OCI-LY7 (cell line): Measurements from ENCODE around the gene TXNDC11. TPM values are rescaled to one million over a fixed set of nuclear protein-coding genes. Genes with fewer than 3 reads are reported as not detected.

Experiments
- BruUV-seq: library from RNA; stranded (reverse); fragments of 400-500 nt; replicated peaks from 2 replicates; lab custom pipeline; 2021; lab: Mats Ljungman, UMichigan
- CTCF ChIA-PET: fragments of 300-600 bp; sonication (Branson Sonifier 250); formaldehyde crosslinking; loops from one replicate; lab custom pipeline; 2022; ENCODE audit warnings: antibody characterized with exemption; ENCODE audit not compliant: unreplicated experiment; lab: Charles Lee
- POLR2A ChIA-PET: fragments of 300-600 bp; sonication (Branson Sonifier 250); formaldehyde crosslinking; loops from one replicate; lab custom pipeline; 2022; ENCODE audit warnings: antibody characterized with exemption; lab: Charles Lee
- DNase-seq: peaks from one replicate; pipeline ENCODE4 v3.0.0-alpha.2; 2015; ENCODE audit warnings: low spot score
- H2AFZ ChIP-seq: fragments of 200-600 bp; sonication (generic), shearing (Covaris generic); 2 replicates; pipeline ENCODE4 v1.6.1; 2014; ENCODE audit warnings: mild to moderate bottlenecking, antibody characterized with exemption, low read length, moderate library complexity
- H3K27ac ChIP-seq: fragments of 200-600 bp; sonication (generic); 2 replicates; pipeline ENCODE4 v1.5.1; 2014; ENCODE audit warnings: mixed run types, low read depth, mild to moderate bottlenecking, moderate library complexity, low read length, inconsistent platforms; ENCODE audit not compliant: poor library complexity, severe bottlenecking
- H3K36me3 ChIP-seq: fragments of 200-600 bp; sonication (generic); 2 replicates; pipeline ENCODE4 v1.6.1; 2014; ENCODE audit warnings: mild to moderate bottlenecking, antibody characterized with exemption, low read length, moderate library complexity, mixed read lengths; ENCODE audit not compliant: insufficient read depth
- H3K4me1 ChIP-seq: fragments of 200-600 bp; sonication (generic); 2 replicates; pipeline ENCODE4 v1.5.1; 2014; ENCODE audit warnings: mild to moderate bottlenecking, low read length; ENCODE audit not compliant: insufficient read depth, poor library complexity, severe bottlenecking
- H3K4me2 ChIP-seq: fragments of 200-600 bp; sonication (generic); 2 replicates; pipeline ENCODE4 v1.6.1; 2014; ENCODE audit warnings: mild to moderate bottlenecking, low read length
- H3K4me3 ChIP-seq: fragments of 200-600 bp; sonication (generic); 2 replicates; pipeline ENCODE4 v1.5.1; 2014; ENCODE audit warnings: mild to moderate bottlenecking, low read depth, low read length; ENCODE audit not compliant: poor library complexity, severe bottlenecking
- H3K79me2 ChIP-seq: fragments of 200-600 bp; sonication (generic); 2 replicates; pipeline ENCODE4 v1.6.1; 2016; ENCODE audit warnings: low read depth, mild to moderate bottlenecking, low read length, moderate library complexity, mixed read lengths; ENCODE audit not compliant: insufficient read depth
- H3K9me2 ChIP-seq: fragments of 200-600 bp; sonication (generic); 2 replicates; pipeline ENCODE4 v1.6.1; 2016; ENCODE audit warnings: mild to moderate bottlenecking, low read length, mixed read lengths; ENCODE audit not compliant: insufficient read depth
- H3K9me3 ChIP-seq: fragments of 200-600 bp; sonication (generic); 2 replicates; pipeline ENCODE4 v1.6.1; 2014; ENCODE audit warnings: mild to moderate bottlenecking, mixed run types, low read length, mixed read lengths
- H4K20me1 ChIP-seq: fragments of 200-600 bp; sonication (generic); 2 replicates; pipeline ENCODE4 v1.6.1; 2014; ENCODE audit warnings: mild to moderate bottlenecking, antibody characterized with exemption, low read length, moderate library complexity, mixed read lengths; ENCODE audit not compliant: insufficient read depth
- EZH2phosphoT487 ChIP-seq: fragments of 200-600 bp; sonication (generic); IDR thresholded peaks from 2 replicates; pipeline ENCODE4 v1.6.1; 2018; ENCODE audit warnings: low read depth, borderline replicate concordance, mild to moderate bottlenecking, mixed run types, antibody characterized with exemption, low read length, moderate library complexity, mixed read lengths
- intact Hi-C: fragments of 100-400 bp; cut with micrococcal nuclease; formaldehyde crosslinking; loops from one replicate; pipeline ENCODE4 v1.10.0; 2022; ENCODE audit not compliant: unreplicated experiment
- total RNA-seq, 2 experiments: library from RNA; depleted of rRNA in 1 of 2; stranded (reverse); fragments of >200 nt in 1 of 2; shearing (Covaris generic) in 1 of 2; gene quantifications; 2 replicates each; pipeline ENCODE4 v1.2.3, GENCODE V29; 2014 to 2022
- TF ChIP-seq, protein P1 (sequence below): fragments of 200-600 bp; sonication (generic); conservative IDR thresholded peaks from 2 replicates; pipeline ENCODE4 v1.5.1; 2014; ENCODE audit warnings: mild to moderate bottlenecking, antibody characterized with exemption, low read length, moderate library complexity, mixed read lengths

Gene TXNDC11
- total RNA-seq, 2 experiments from 2014 or later: 88.6 to 96.0 TPM

GRCh38 chr16:11757671-11758545, 15.3 kb upstream of the TXNDC11 start:
- DNase-seq: no peak
- no peak overlapping the region for H3K27ac ChIP-seq
- no peak for TF ChIP-seq EZH2phosphoT487
- TF ChIP-seq, protein P1, sequence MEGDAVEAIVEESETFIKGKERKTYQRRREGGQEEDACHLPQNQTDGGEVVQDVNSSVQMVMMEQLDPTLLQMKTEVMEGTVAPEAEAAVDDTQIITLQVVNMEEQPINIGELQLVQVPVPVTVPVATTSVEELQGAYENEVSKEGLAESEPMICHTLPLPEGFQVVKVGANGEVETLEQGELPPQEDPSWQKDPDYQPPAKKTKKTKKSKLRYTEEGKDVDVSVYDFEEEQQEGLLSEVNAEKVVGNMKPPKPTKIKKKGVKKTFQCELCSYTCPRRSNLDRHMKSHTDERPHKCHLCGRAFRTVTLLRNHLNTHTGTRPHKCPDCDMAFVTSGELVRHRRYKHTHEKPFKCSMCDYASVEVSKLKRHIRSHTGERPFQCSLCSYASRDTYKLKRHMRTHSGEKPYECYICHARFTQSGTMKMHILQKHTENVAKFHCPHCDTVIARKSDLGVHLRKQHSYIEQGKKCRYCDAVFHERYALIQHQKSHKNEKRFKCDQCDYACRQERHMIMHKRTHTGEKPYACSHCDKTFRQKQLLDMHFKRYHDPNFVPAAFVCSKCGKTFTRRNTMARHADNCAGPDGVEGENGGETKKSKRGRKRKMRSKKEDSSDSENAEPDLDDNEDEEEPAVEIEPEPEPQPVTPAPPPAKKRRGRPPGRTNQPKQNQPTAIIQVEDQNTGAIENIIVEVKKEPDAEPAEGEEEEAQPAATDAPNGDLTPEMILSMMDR: no peak
- POLR2A ChIA-PET: no interaction called here
- no peak overlapping the region for H3K4me3 ChIP-seq
- H3K9me2 ChIP-seq: no peaks in the 10 kb centered on the region
- no peaks in the 10 kb centered on the region for H4K20me1 ChIP-seq
- H3K9me3 ChIP-seq: no peaks in the 10 kb centered on the region
- H3K79me2 ChIP-seq: no peaks in the 10 kb centered on the region
- no peak overlapping the region for H2AFZ ChIP-seq
- BruUV-seq: no TSS peak
- H3K4me2 ChIP-seq: no peak overlapping the region
- peaks cover 4% of the 10 kb centered on the region for H3K4me1 ChIP-seq
- peaks cover 90% of the 10 kb centered on the region for H3K36me3 ChIP-seq
- CTCF ChIA-PET: no interaction called here
- intact Hi-C loops: no loop called here

- Histone ChIP-seq H3K4me1 (peaks cover 7% of the 10 kb centered on the region), H3K27ac (no peak overlapping the region), H3K9me2 (no peaks in the 10 kb centered on the region), H2AFZ (no peak overlapping the region), H3K4me2 (no peak overlapping the region), H3K9me3 (no peaks in the 10 kb centered on the region), H3K4me3 (no peak overlapping the region), H3K79me2 (no peaks in the 10 kb centered on the region), H3K36me3 (peaks cover 90% of the 10 kb centered on the region), H4K20me1 (no peaks in the 10 kb centered on the region)
- ChIA-PET POLR2A (no interaction called here), CTCF (no interaction called here)
- no TSS peak for BruUV-seq
- DNase-seq: no peak
- intact Hi-C loops: no loop called here
- no peak for TF ChIP-seq EZH2phosphoT487
- TF ChIP-seq, protein P1: no peak
Observed at GRCh38 chr16:11756248-11756647, 13.6 kb upstream of the TXNDC11 start.
